Neural cell (in vitro differentiated cells): ENCODE results near the gene MPO.

Experiments used
- CTCF ChIP-seq: fragments of 450-650 bp; IDR thresholded peaks from 2 replicates; pipeline ENCODE4 v1.5.1; 2014; ENCODE audit warnings: antibody characterized with exemption, mild to moderate bottlenecking, moderate library complexity; ENCODE audit not compliant: poor library complexity, severe bottlenecking
- EZH2 ChIP-seq: fragments of 200-600, 300-800 bp; shearing (Covaris generic), sonication (generic); IDR thresholded peaks from 2 replicates; pipeline ENCODE4 v1.6.1; 2014; ENCODE audit warnings: antibody characterized with exemption, low read length, borderline replicate concordance, mild to moderate bottlenecking; ENCODE audit not compliant: insufficient read depth, poor library complexity, severe bottlenecking
- MXI1 ChIP-seq: fragments of 450-650 bp; conservative IDR thresholded peaks from 2 replicates; pipeline ENCODE4 v1.6.1; 2014; ENCODE audit warnings: antibody characterized with exemption, mild to moderate bottlenecking; ENCODE audit not compliant: poor library complexity, severe bottlenecking
- POLR2AphosphoS5 ChIP-seq: IDR thresholded peaks from 2 replicates; pipeline ENCODE4 v1.6.1; 2012
- RAD21 ChIP-seq: fragments of 450-650 bp; conservative IDR thresholded peaks from 2 replicates; pipeline ENCODE4 v1.6.1; 2014; ENCODE audit warnings: antibody characterized with exemption, mild to moderate bottlenecking, moderate library complexity
- REST ChIP-seq: IDR thresholded peaks from 2 replicates; pipeline ENCODE4 v1.6.1; 2012; ENCODE audit warnings: borderline replicate concordance

GRCh38 chr17:58279016-58279711, 1.6 kb downstream of the MPO start:
- TF ChIP-seq RAD21 (no peak), EZH2 (no peak), CTCF (no peak), POLR2AphosphoS5 (no peak), REST (no peak), MXI1 (no peak)
